HCT116 (cell line): Measurements from ENCODE around the gene XKR8.

Experiments
- CEBPB ChIP-seq: IDR thresholded peaks from 2 replicates; pipeline ENCODE4 v1.6.1; 2012; ENCODE audit warnings: low read depth
- CTCF ChIP-seq, 3 experiments: fragments of 200-600 bp in 1 of 3; sonication (generic) in 1 of 3; IDR thresholded peaks in 2 of 3; conservative IDR thresholded peaks in 1 of 3; 2 replicates each; pipeline ENCODE4 v1.5.1; 2012 to 2017; ENCODE audit warnings: low read depth in 2 of 3, low read length in 2 of 3, antibody characterized with exemption in 1 of 3, borderline replicate concordance in 1 of 3, control low read depth in 1 of 3, mild to moderate bottlenecking in 1 of 3, mixed read lengths in 1 of 3, mixed run types in 1 of 3, moderate library complexity in 1 of 3; ENCODE audit not compliant: insufficient read depth in 1 of 3
- EGR1 ChIP-seq: IDR thresholded peaks from 2 replicates; pipeline ENCODE4 v1.6.1; 2012; ENCODE audit warnings: low read depth
- EZH2 ChIP-seq: fragments of 200-600 bp; sonication (generic); IDR thresholded peaks from 2 replicates; pipeline ENCODE4 v1.6.1; 2017; ENCODE audit warnings: antibody characterized with exemption, mixed run types
- FOSL1 ChIP-seq: IDR thresholded peaks from 2 replicates; pipeline ENCODE4 v1.6.1; 2012; ENCODE audit warnings: low read depth
- JUND ChIP-seq: IDR thresholded peaks from 2 replicates; pipeline ENCODE4 v1.6.1; 2012
- POLR2A ChIP-seq: IDR thresholded peaks from 2 replicates; pipeline ENCODE4 v1.7.0; 2011; ENCODE audit warnings: borderline replicate concordance; ENCODE audit not compliant: insufficient read depth, insufficient read length; ENCODE audit errors: extremely low read depth
- POLR2AphosphoS5 ChIP-seq: IDR thresholded peaks from 2 replicates; pipeline ENCODE4 v1.6.1; 2011; ENCODE audit warnings: mild to moderate bottlenecking, low read depth, low read length, moderate library complexity
- RAD21 ChIP-seq: IDR thresholded peaks from 2 replicates; pipeline ENCODE4 v1.6.1; 2012; ENCODE audit warnings: low read depth, mild to moderate bottlenecking
- SIN3A ChIP-seq: IDR thresholded peaks from 2 replicates; pipeline ENCODE4 v1.6.1; 2012; ENCODE audit warnings: low read depth
- TCF7L2 ChIP-seq: IDR thresholded peaks from 2 replicates; pipeline ENCODE4 v1.7.0; 2011; ENCODE audit warnings: borderline replicate concordance, inconsistent platforms; ENCODE audit not compliant: insufficient read depth, insufficient read length; ENCODE audit errors: extremely low read depth
- ZBTB33 ChIP-seq: IDR thresholded peaks from 2 replicates; pipeline ENCODE4 v1.6.1; 2011; ENCODE audit warnings: mild to moderate bottlenecking, low read length, moderate library complexity; ENCODE audit not compliant: insufficient replicate concordance; ENCODE audit errors: extremely low read depth
- ZNF274 ChIP-seq: fragments of 200-500 bp; sonication (Bioruptor generic); IDR thresholded peaks from 2 replicates; pipeline ENCODE4 v1.6.1; 2014; ENCODE audit warnings: mild to moderate bottlenecking, low read depth, low read length, inconsistent platforms

GRCh38 chr1:27937524-27937836, 22.3 kb upstream of the XKR8 start:
- TF ChIP-seq POLR2A (no peak), CTCF (IDR thresholded peaks at IDR 0.05 in 2 of 3, conservative IDR thresholded peaks at IDR 0.05 in 1 of 3; ENCODE audit: borderline replicate concordance in 1 of 3, insufficient read depth in 1 of 3, low read depth in 2 of 3, low read length in 2 of 3) (no peak), EGR1 (no peak), RAD21 (no peak), EZH2 (no peak), ZBTB33 (no peak), TCF7L2 (no peak), JUND (no peak), CEBPB (no peak), FOSL1 (no peak), ZNF274 (no peak), SIN3A (no peak), POLR2AphosphoS5 (no peak)
